H1 (cell line): Measurements from ENCODE around the gene RAB3GAP1.

Experiments
- CTCF ChIP-seq, 3 experiments: IDR thresholded peaks; 1 replicate in 2 of 3; 2 replicates in 1 of 3; pipeline versions ENCODE4 v1.5.1 to v1.6.1; 2011; ENCODE audit warnings: low read length in 3 of 3, mild to moderate bottlenecking in 3 of 3, inconsistent platforms in 2 of 3, low read depth in 1 of 3, moderate library complexity in 1 of 3; ENCODE audit not compliant: insufficient read depth in 1 of 3; ENCODE audit errors: control extremely low read depth in 1 of 3
- POLR2A ChIP-seq, 2 experiments: IDR thresholded peaks; 1 replicate in 1 of 2; 2 replicates in 1 of 2; pipeline ENCODE4 v1.6.1; 2011; ENCODE audit warnings: low read depth in 2 of 2, low read length in 2 of 2, mild to moderate bottlenecking in 2 of 2; ENCODE audit errors: control extremely low read depth in 1 of 2

- no peak for TF ChIP-seq CTCF (IDR thresholded peaks at IDR 0.05; ENCODE audit: control extremely low read depth in 1 of 3, insufficient read depth in 1 of 3, low read depth in 1 of 3, low read length in 3 of 3)
- TF ChIP-seq POLR2A (IDR thresholded peaks at IDR 0.05; ENCODE audit: control extremely low read depth in 1 of 2, low read depth in 2 of 2, low read length in 2 of 2) = no peak
Measured at GRCh38 chr2:135174810-135175093, 122.7 kb downstream of the RAB3GAP1 start.
